Measurements from ENCODE around the gene PPP2R3B.

The PPP2R3B gene

GRCh38 chrX:291411-291901 is 95.3 kb downstream of the PPP2R3B start:
- DNase-seq, result no peak

- no peak for DNase-seq
Observed at GRCh38 chrX:290476-291166, 96.1 kb downstream of the PPP2R3B start.

GRCh38 chrX:288561-288991 is 98.1 kb downstream of the PPP2R3B start:
- DNase-seq, result no peak

GRCh38 chrX:287670-288069 is 99.0 kb downstream of the PPP2R3B start:
- DNase-seq, result no peak

GRCh38 chrX:285076-285677 is 101.5 kb downstream of the PPP2R3B start:
- no peak for DNase-seq

Data from CD4-positive, alpha-beta T cell treated with Interleukin-4 for 1 hour (primary cell).